Osteoblast (primary cell): ENCODE data around the gene TAC4. TPM values are rescaled to one million over a fixed set of nuclear protein-coding genes. Genes with fewer than 3 reads are reported as not detected.

Experiments used
- DNase-seq: peaks from one replicate; pipeline ENCODE4 v3.0.0; 2011; ENCODE audit warnings: low spot score, mixed read lengths; ENCODE audit not compliant: insufficient read length; ENCODE audit errors: missing footprints
- H2AFZ ChIP-seq: 2 replicates; pipeline ENCODE4 v1.6.0; 2011; ENCODE audit warnings: mild to moderate bottlenecking, low read length
- H3K27ac ChIP-seq: 2 replicates; pipeline ENCODE4 v1.5.1; 2011; ENCODE audit warnings: mild to moderate bottlenecking, low read depth, low read length, moderate library complexity
- H3K27me3 ChIP-seq: 2 replicates; pipeline ENCODE4 v1.6.0; 2012; ENCODE audit warnings: mild to moderate bottlenecking, control low read depth, inconsistent platforms, low read length, moderate library complexity; ENCODE audit not compliant: insufficient read depth
- H3K36me3 ChIP-seq: 2 replicates; pipeline ENCODE4 v1.5.1; 2011; ENCODE audit warnings: mild to moderate bottlenecking, low read length, control low read depth, moderate library complexity; ENCODE audit not compliant: insufficient read depth
- H3K4me1 ChIP-seq: 2 replicates; pipeline ENCODE4 v1.5.1; 2011; ENCODE audit warnings: mild to moderate bottlenecking, low read length, control low read depth, moderate library complexity; ENCODE audit not compliant: insufficient read depth
- H3K4me2 ChIP-seq: 2 replicates; pipeline ENCODE4 v1.6.0; 2011; ENCODE audit warnings: mild to moderate bottlenecking, low read length; ENCODE audit not compliant: insufficient read depth
- H3K4me3 ChIP-seq: fragments of 200-600 bp; sonication (generic); 3 replicates; pipeline ENCODE4 v1.5.1; 2012; ENCODE audit warnings: mild to moderate bottlenecking, low read length, inconsistent platforms; ENCODE audit not compliant: insufficient read depth
- H3K79me2 ChIP-seq: 2 replicates; pipeline ENCODE4 v1.6.0; 2012; ENCODE audit warnings: mild to moderate bottlenecking, low read length, control low read depth, inconsistent platforms; ENCODE audit not compliant: insufficient read depth
- H3K9me3 ChIP-seq: 2 replicates; pipeline ENCODE4 v1.5.1; 2011; ENCODE audit warnings: low read depth, low read length, control low read depth
- H4K20me1 ChIP-seq: 2 replicates; pipeline ENCODE4 v1.6.0; 2012; ENCODE audit warnings: mild to moderate bottlenecking, low read length, control low read depth; ENCODE audit not compliant: insufficient read depth
- total RNA-seq: library from RNA; depleted of rRNA; stranded (reverse); fragments of >200 nt; gene quantifications from 2 replicates; pipeline ENCODE4 v1.2.3, GENCODE V29; 2012
- TF ChIP-seq, protein P1 (sequence below): IDR thresholded peaks from 2 replicates; pipeline ENCODE4 v1.5.1; 2011; ENCODE audit warnings: mild to moderate bottlenecking, low read depth, low read length, moderate library complexity; ENCODE audit errors: extremely low read depth

The TAC4 gene
- total RNA-seq, 1 donor = not detected

DNA sequence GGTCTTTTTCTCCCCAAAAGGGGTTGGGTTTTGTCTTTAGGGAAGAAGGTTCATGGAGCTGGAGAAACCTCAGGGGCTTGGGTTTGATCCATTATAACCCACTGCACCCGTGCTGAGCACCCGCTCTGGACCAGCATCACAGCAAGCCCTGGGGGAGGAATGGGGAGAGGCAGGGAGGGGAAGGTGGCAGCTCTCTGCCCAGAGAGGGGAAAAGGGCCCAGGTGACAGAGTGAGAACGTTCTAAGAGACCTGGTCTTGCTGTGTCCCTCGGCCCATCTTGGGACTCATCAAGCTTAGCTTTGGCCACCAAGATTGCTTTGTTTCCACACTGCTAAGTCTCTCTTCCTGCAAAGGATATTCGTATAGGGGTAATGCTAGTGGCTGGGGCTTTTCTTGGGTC lies 38.2 kb upstream of the TAC4 start:
- H3K4me1 ChIP-seq = no peaks in the 10 kb centered on the region
- H3K27me3 ChIP-seq = peaks cover 32% of the 10 kb centered on the region
- H3K4me3 ChIP-seq = no peak overlapping the region
- DNase-seq = no peak
- H3K79me2 ChIP-seq = no peaks in the 10 kb centered on the region
- no peak overlapping the region for H2AFZ ChIP-seq
- no peaks in the 10 kb centered on the region for H3K9me3 ChIP-seq
- no peaks in the 10 kb centered on the region for H3K36me3 ChIP-seq
- TF ChIP-seq, protein P1, sequence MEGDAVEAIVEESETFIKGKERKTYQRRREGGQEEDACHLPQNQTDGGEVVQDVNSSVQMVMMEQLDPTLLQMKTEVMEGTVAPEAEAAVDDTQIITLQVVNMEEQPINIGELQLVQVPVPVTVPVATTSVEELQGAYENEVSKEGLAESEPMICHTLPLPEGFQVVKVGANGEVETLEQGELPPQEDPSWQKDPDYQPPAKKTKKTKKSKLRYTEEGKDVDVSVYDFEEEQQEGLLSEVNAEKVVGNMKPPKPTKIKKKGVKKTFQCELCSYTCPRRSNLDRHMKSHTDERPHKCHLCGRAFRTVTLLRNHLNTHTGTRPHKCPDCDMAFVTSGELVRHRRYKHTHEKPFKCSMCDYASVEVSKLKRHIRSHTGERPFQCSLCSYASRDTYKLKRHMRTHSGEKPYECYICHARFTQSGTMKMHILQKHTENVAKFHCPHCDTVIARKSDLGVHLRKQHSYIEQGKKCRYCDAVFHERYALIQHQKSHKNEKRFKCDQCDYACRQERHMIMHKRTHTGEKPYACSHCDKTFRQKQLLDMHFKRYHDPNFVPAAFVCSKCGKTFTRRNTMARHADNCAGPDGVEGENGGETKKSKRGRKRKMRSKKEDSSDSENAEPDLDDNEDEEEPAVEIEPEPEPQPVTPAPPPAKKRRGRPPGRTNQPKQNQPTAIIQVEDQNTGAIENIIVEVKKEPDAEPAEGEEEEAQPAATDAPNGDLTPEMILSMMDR = no peak
- no peaks in the 10 kb centered on the region for H4K20me1 ChIP-seq
- no peak overlapping the region for H3K27ac ChIP-seq
- H3K4me2 ChIP-seq = no peak overlapping the region

DNA sequence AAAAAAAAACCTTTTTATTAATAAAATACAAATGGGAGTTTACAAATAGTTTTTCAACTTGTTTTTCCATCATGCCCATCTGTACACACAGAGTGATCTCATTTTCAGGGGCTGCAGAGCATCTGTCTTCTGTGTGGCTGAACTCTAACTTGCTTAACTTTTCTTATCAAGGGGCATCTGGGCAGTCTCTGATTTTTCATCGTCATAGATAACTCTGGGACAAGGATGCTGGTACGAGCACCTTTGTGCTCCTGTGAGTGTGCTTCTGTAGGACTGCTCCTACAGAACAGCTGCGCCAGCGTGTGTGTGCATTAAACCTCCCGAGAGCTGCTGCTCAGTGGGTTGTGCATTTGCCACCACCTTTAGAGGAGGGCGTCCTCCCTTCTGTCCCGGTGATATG lies 34.6 kb upstream of the TAC4 start:
- Histone ChIP-seq H3K27me3 (peaks cover 25% of the 10 kb centered on the region), H3K4me2 (no peak overlapping the region), H2AFZ (no peak overlapping the region), H3K36me3 (no peaks in the 10 kb centered on the region), H4K20me1 (no peaks in the 10 kb centered on the region), H3K27ac (no peak overlapping the region), H3K79me2 (no peaks in the 10 kb centered on the region), H3K9me3 (no peaks in the 10 kb centered on the region), H3K4me1 (no peaks in the 10 kb centered on the region), H3K4me3 (no peak overlapping the region)
- DNase-seq = no peak
- TF ChIP-seq, protein P1 = no peak

DNA sequence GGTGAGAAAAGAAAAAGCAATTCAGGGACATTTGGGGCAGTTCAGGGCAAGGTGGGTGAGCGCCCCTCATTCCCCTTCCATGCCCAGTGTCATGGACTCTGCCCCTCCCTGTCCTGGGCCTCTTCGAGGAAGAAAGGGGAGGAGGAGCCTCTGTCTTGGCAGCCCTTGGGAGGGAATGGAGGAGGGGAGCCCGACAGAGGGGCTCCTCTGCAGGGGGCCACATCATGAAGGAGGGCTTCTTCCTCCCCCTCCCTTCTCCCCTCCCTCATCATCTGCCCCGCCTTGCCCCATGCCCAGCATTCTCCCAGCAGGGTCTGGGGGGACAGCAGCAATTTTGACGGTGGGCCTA lies 33.2 kb upstream of the TAC4 start:
- H3K4me2 ChIP-seq = no peak overlapping the region
- H3K36me3 ChIP-seq = no peaks in the 10 kb centered on the region
- no peak for DNase-seq
- H4K20me1 ChIP-seq = no peaks in the 10 kb centered on the region
- no peaks in the 10 kb centered on the region for H3K9me3 ChIP-seq
- H3K4me3 ChIP-seq = no peak overlapping the region
- H3K27me3 ChIP-seq = peaks cover 29% of the 10 kb centered on the region
- no peak overlapping the region for H3K27ac ChIP-seq
- H3K79me2 ChIP-seq = no peaks in the 10 kb centered on the region
- no peaks in the 10 kb centered on the region for H3K4me1 ChIP-seq
- TF ChIP-seq, protein P1 = no peak
- H2AFZ ChIP-seq = no peak overlapping the region

DNA sequence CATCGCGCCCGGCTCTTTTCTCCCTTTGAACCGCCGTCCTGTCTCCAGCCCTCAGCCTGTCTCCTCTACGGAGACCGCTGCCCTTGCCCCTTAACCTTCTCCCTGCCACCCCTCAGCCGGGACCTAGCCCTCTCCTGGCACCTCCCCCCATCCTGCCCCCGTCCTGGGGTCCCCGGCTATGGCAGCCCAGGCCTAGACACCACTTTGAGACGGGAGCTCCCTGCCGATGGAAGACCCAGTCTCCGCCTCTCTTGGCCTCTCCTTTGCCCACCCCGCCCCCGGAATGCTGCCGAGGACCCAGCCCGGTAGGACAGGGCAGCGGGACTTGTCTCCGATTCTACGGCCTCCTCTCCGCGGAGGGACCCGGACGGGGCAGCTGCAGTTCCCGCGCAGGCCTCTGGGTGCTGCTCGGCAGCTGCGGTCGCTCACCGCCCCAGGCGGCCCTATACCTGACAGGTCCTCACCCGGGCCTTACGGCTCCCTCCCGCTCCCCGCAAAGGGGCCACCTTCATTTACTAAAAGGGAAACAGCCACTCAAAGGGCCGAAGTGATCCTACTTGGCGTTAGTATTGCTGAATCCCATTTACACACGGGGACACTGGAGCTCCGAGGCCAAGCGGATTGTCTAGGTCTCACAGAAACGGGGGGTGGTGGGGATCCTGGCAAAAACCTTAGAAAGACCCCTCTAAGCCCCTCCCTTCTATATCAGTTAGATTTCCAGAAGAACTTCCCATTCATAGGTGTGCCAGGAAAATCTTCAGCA lies 32.6 kb upstream of the TAC4 start:
- peak; percentile 99 for DNase-seq
- H3K9me3 ChIP-seq = no peaks in the 10 kb centered on the region
- peaks cover 28% of the 10 kb centered on the region for H3K27me3 ChIP-seq
- TF ChIP-seq, protein P1 = peak; percentile 88
- no peaks in the 10 kb centered on the region for H3K79me2 ChIP-seq
- H3K4me3 ChIP-seq = peak overlapping the region; percentile 44
- no peak overlapping the region for H3K27ac ChIP-seq
- no peaks in the 10 kb centered on the region for H3K36me3 ChIP-seq
- H4K20me1 ChIP-seq = no peaks in the 10 kb centered on the region
- H2AFZ ChIP-seq = peak overlapping the region; percentile 53
- H3K4me1 ChIP-seq = no peaks in the 10 kb centered on the region
- H3K4me2 ChIP-seq = peak overlapping the region; percentile 63
